Colonic mucosa (tissue), 4 donors: ENCODE results near the gene NOL4L. TPM values are rescaled to one million over a fixed set of nuclear protein-coding genes. Genes with fewer than 3 reads are reported as not detected.
A peak's percentile ranks its signal among the peaks of the same experiment; 100 is the strongest.

ENCODE experiments used
- DNase-seq: peaks from one replicate; pipeline ENCODE4 v3.0.0-alpha.2; 2020
- H3K27ac ChIP-seq: fragments of 200-600 bp; one replicate; pipeline ENCODE4 v1.8.0; 2021
- H3K27me3 ChIP-seq: fragments of 200-600 bp; one replicate; pipeline ENCODE4 v1.8.0; 2021
- H3K36me3 ChIP-seq: fragments of 200-600 bp; one replicate; pipeline ENCODE4 v1.8.0; 2021
- H3K4me1 ChIP-seq: fragments of 200-600 bp; one replicate; pipeline ENCODE4 v1.8.0; 2021; ENCODE audit warnings: mild to moderate bottlenecking
- H3K4me3 ChIP-seq: fragments of 200-600 bp; one replicate; pipeline ENCODE4 v1.8.0; 2021
- H3K9ac ChIP-seq, 2 donors: one replicate each; pipeline ENCODE4 v1.7.0; 2013; ENCODE audit warnings: control low read depth in 2 of 2, low read depth in 2 of 2, low read length in 2 of 2
- H3K9me3 ChIP-seq: fragments of 200-600 bp; one replicate; pipeline ENCODE4 v1.8.0; 2021
- intact Hi-C: fragments of 100-400 bp; cut with DNase I; formaldehyde crosslinking; loops from one replicate; pipeline ENCODE4 v1.14.1; 2022
- total RNA-seq, 2 donors: library from RNA; stranded (reverse); fragmentation: NEBNext Ultra II Directional in 1 of 2; extraction: Animal tissue kit (Norgen Biotek cat#: 25700) in 1 of 2; gene quantifications; one replicate each; pipeline ENCODE4 v1.2.1, GENCODE V29; 2021
- TF ChIP-seq, protein P1 (sequence below): fragments of 200-600 bp; IDR thresholded peaks from one replicate; pipeline ENCODE4 v1.8.0; 2022; ENCODE audit warnings: antibody characterized with exemption, mild to moderate bottlenecking
- donor health status: healthy.
- donor health status: DM: no; HTN: no; CAD: no.
- donor health status: DM: no; HTN: no; CAD: no.

NOL4L gene
- total RNA-seq, 2 donors from 2014 or later, result 54.2 to 58.0 TPM

DNA sequence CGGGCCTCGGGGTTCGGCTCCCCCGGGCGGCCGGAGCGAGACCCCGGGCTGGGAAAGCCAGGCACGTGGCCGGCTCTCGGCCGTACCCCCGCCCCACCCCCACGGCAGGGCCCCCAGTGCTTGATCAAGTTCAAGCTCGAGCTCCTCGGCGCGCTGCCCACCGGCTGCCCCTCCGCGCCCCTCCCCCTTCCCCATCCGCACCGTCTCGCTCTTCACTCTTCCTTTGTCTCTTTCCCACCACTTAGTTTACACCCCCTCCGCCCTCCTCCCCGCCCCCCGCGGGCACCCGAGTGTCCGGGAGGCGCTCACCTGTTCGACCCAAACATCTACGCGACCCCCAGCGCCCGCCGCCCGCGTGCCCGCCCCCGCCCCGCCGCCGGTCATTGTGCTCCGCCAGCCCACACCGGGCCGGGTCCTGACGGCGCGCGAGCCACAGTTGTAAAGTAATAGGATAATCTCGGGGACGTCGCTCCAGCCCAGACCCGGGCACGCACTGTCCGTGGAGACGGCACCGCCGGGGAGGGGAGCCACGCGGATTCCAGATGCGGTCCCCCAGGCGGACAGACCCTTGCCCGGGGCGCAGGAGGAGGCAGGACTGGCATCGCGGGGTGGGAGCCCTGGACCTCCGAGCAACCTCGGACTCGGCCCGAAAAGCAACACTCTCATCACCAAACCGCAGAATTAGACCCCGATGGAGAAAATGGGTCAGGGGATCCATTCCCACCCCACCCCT is 100.7 kb downstream of the NOL4L start:
- peak; percentile 71 for DNase-seq
- TF ChIP-seq, protein P1, sequence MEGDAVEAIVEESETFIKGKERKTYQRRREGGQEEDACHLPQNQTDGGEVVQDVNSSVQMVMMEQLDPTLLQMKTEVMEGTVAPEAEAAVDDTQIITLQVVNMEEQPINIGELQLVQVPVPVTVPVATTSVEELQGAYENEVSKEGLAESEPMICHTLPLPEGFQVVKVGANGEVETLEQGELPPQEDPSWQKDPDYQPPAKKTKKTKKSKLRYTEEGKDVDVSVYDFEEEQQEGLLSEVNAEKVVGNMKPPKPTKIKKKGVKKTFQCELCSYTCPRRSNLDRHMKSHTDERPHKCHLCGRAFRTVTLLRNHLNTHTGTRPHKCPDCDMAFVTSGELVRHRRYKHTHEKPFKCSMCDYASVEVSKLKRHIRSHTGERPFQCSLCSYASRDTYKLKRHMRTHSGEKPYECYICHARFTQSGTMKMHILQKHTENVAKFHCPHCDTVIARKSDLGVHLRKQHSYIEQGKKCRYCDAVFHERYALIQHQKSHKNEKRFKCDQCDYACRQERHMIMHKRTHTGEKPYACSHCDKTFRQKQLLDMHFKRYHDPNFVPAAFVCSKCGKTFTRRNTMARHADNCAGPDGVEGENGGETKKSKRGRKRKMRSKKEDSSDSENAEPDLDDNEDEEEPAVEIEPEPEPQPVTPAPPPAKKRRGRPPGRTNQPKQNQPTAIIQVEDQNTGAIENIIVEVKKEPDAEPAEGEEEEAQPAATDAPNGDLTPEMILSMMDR, result no peak
- Histone ChIP-seq H3K27ac (peak overlapping the region; percentile 90), H3K4me1 (peaks cover 7% of the 10 kb centered on the region), H3K9ac (peak overlapping the region; percentile 80 to 82), H3K27me3 (no peaks in the 10 kb centered on the region), H3K4me3 (peak overlapping the region; percentile 71), H3K36me3 (no peaks in the 10 kb centered on the region), H3K9me3 (no peaks in the 10 kb centered on the region)
- intact Hi-C loops, result loop anchor here (10.0 kb wide), 2 partner anchors 130 to 280 kb away; partner anchors contain the start of genes ASXL1, PLAGL2 and POFUT1

DNA sequence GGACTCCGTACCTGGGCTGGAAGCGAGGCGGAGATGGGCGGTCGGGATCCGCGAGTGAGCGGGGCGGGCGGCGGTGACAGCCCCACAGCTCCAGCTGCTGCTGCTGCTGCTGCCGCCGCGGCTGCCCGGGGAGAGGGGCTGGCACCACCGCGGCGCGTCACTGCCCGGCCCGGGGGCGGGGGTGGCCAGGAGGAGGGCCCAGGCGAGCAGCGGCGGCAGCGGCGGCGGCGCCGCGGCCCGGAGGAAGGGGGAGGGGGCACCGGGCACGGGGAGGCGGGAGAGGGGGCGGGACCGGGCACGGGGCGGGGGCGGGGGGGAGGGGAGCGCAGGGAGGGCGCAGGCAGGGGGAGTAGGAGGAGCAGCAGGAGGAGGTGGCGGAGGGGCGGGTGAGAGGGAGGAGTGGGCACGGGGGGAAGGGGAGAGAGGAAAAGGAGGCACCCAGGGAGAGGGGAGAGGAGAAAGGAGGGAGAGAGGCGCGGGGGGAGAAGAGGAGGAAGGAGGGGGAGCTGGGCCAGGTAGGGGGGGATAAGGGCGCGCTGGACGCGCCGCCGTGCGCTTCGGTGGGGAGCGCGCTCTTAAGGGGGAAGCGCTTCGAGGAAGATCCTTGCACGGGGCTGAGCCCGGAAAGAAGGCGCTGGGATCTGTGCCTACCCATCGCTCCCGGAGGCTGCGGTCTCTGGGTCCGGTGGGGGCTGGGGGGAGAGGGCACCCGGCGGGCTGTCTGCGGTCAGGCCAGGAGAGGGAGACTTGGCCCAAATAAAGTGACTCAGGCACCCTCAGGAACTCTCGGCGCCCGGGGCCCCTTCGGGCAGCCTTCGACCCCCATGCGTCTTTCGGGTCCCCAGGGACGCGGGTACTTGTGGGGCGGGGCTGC is 101.5 kb downstream of the NOL4L start:
- TF ChIP-seq, protein P1, result no peak
- intact Hi-C loops, result loop anchor here (10.0 kb wide), 2 partner anchors 129 to 279 kb away; partner anchors contain the start of genes ASXL1, PLAGL2 and POFUT1
- no peaks in the 10 kb centered on the region for H3K36me3 ChIP-seq
- no peaks in the 10 kb centered on the region for H3K9me3 ChIP-seq
- peaks cover 15% of the 10 kb centered on the region for H3K4me1 ChIP-seq
- peak overlapping the region; percentile 82 to 83 for H3K9ac ChIP-seq
- H3K4me3 ChIP-seq, result peak overlapping the region; percentile 71
- peak overlapping the region; percentile 95 for H3K27ac ChIP-seq
- peak; percentile 80 for DNase-seq
- H3K27me3 ChIP-seq, result no peaks in the 10 kb centered on the region

DNA sequence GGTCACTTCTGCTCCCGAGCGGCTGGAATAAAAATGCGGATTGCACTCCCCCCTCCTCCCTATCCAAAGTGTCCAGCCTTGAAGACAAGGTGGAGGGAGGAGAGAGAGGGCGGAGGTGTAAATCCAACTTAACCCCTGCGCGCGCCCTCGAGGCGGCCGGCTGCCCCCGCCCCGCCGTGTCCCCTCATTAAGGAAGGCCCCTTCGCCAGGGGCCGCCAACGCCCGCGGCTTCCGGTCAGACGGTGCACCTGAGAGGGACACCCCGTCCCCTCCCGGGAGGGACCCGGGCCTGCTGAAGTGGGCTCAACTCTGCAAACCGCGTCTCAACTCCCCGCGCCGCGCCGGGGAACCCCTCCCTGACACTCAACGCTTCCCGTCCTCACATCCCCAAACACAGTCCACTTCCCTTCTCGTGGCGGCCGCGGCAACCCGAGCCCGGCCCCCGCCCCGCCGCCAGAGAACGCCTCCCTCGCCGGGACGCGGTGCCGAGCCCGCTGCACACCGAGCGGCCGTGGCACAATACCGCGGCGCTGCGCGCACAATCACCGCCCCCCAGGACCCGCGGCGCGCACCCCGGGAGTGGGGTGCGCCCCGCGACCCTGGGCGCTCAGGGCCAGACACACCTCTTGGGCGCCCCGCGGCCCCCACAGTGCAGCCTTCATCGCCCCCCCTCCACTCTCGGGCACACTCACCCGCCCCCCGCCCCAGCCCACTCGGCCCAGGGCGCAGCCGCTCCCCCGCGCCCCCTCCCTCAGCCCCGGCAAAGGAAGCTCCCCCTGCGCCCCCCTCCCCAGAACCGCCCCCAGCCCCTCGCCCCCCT is 102.5 kb downstream of the NOL4L start:
- peak; percentile 62 for DNase-seq
- H3K36me3 ChIP-seq, result no peaks in the 10 kb centered on the region
- peak overlapping the region; percentile 64 for H3K4me3 ChIP-seq
- TF ChIP-seq, protein P1, result no peak
- H3K27ac ChIP-seq, result peak overlapping the region; percentile 95
- peaks cover 23% of the 10 kb centered on the region for H3K4me1 ChIP-seq
- no peaks in the 10 kb centered on the region for H3K27me3 ChIP-seq
- H3K9me3 ChIP-seq, result no peaks in the 10 kb centered on the region
- H3K9ac ChIP-seq, result peak overlapping the region; percentile 83 to 97
- intact Hi-C loops, result loop anchor here (10.0 kb wide), 2 partner anchors 128 to 278 kb away; partner anchors contain the start of genes ASXL1, PLAGL2 and POFUT1

DNA sequence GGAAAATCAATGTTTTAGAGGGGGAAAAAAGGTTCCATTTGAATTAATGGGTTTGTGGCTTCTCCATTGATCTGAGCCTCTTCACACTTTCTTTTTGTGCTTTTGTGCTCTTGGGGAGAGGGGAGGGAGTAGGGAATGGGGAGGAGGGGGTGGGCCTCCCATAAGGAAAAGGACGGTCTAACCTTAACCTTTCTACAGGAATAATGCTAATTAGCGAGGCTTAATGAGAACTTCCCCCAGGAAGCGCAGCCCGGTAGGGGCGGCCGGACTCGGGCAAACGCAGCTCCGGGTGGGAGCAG is 103.0 kb downstream of the NOL4L start:
- Histone ChIP-seq H3K36me3 (no peaks in the 10 kb centered on the region), H3K27ac (peak overlapping the region; percentile 95), H3K27me3 (no peaks in the 10 kb centered on the region), H3K4me1 (peaks cover 28% of the 10 kb centered on the region), H3K9me3 (no peaks in the 10 kb centered on the region), H3K4me3 (peak overlapping the region; percentile 64), H3K9ac (peak overlapping the region; percentile 83 to 97)
- TF ChIP-seq, protein P1, result no peak
- DNase-seq, result no peak
- intact Hi-C loops, result loop anchor here (10.0 kb wide), 2 partner anchors 127 to 277 kb away; partner anchors contain the start of genes ASXL1, PLAGL2 and POFUT1
